Gastroesophageal sphincter (tissue), 3 donors: ENCODE results near the gene PARN.
"Not testable (repeated sequence)": the region's sequence is repeated elsewhere in the genome, so short reads cannot be mapped to it uniquely, and the experiment has no call there.

ENCODE experiments used
- CTCF ChIP-seq, 4 experiments: fragments of 200-600 bp in 2 of 4; fragments of 450-650 bp in 2 of 4; sonication (generic) in 1 of 4; IDR thresholded peaks; one replicate each; pipeline ENCODE4 v1.5.1; 2017 to 2019; ENCODE audit warnings: antibody characterized with exemption in 4 of 4, mild to moderate bottlenecking in 2 of 4, moderate library complexity in 2 of 4
- POLR2A ChIP-seq, 2 donors: fragments of 450-650 bp; IDR thresholded peaks; one replicate each; pipeline ENCODE4 v1.6.1; 2017; ENCODE audit warnings: antibody characterized with exemption in 2 of 2, mild to moderate bottlenecking in 2 of 2, moderate library complexity in 1 of 2

- TF ChIP-seq CTCF, POLR2A (IDR thresholded peaks at IDR 0.05): not testable (repeated sequence)
Observed at GRCh38 chr16:14420243-14420642, 209.8 kb downstream of the PARN start.
